Activated CD4-positive, alpha-beta T cell treated with anti-CD3 and anti-CD28 coated beads, Interleukin-2, amount 50 U/mL, for 4 hours (primary cell): ENCODE results near the gene ZNF541.
"Not testable (repeated sequence)": the region's sequence is repeated elsewhere in the genome, so short reads cannot be mapped to it uniquely, and the experiment has no call there.

Experiments used
- DNase-seq, 2 experiments: peaks; one replicate each; pipeline ENCODE4 v3.0.0-alpha.2; 2020

ZNF541 gene

DNA sequence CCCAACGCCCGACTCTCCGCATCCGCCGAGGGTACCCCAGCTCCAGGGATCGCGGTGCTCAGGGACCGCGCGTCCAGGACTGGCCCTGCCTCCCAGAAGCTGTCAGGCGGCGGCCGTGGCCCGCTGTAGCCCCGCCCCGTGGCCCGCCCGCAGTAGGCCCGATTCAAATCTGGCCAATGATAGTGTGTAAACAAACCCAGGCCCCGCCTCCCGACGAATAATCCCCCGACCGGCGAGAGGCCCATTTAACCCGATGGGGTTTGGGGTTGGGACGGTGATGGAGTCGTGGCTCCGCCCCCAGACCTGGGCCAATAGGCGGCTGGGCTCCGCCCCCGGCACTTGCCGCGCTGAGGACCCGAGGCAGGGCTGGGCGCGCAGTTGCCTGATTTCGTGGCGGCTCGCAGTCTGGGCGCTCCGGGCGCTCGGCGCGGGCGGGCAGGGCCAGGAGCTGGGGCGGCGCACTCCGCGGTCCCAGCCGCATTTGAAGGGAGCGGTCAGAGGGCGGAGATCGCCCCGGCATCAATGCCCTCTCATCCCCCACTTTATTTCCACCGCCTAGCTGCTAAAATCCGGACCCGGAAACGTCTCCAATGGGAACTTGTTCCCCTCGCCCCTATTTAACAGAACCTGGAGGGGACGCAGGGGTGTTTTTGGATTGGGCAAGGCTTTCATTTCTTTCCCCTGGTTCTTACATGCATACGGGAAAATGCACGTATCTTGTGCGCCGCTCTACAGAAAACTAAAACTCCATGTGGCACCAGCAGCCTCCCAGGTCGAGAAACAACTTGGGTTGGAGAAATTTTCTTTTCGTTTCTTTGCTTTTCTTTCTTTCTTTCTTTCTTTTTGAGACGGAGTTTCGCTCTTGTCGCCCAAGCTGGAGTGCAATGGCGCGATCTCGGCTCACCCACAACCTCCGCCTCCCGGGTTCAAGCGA, 27.6 kb upstream of the ZNF541 start:
- DNase-seq, result peak; percentile 100

DNA sequence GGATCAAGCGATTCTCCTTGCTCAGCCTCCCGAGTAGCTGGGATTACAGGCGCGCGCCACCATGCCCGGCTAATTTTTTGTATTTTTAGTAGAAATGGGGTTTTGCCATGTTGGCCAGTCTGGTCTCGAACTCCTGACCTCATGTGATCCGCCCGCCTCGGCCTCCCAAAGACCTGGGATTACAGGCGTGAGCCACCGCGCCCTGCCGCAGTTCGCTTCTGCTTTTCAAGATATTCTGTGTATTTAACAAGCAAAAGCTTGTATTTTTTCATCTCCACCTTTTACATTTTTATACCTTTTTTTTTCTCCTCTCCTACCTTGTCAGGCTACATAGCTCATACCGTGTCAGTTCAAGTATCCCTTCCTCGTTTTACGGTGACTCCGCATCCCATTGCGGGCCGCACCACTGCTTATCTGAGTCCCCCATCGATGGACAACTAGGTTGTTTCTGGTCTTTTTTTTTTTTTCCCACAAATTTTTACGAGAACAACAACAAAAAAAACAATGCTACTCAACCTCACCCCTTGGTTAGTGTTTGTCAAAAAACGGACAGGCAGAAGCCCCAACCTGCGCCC, 26.8 kb upstream of the ZNF541 start:
- DNase-seq, result not testable (repeated sequence)

DNA sequence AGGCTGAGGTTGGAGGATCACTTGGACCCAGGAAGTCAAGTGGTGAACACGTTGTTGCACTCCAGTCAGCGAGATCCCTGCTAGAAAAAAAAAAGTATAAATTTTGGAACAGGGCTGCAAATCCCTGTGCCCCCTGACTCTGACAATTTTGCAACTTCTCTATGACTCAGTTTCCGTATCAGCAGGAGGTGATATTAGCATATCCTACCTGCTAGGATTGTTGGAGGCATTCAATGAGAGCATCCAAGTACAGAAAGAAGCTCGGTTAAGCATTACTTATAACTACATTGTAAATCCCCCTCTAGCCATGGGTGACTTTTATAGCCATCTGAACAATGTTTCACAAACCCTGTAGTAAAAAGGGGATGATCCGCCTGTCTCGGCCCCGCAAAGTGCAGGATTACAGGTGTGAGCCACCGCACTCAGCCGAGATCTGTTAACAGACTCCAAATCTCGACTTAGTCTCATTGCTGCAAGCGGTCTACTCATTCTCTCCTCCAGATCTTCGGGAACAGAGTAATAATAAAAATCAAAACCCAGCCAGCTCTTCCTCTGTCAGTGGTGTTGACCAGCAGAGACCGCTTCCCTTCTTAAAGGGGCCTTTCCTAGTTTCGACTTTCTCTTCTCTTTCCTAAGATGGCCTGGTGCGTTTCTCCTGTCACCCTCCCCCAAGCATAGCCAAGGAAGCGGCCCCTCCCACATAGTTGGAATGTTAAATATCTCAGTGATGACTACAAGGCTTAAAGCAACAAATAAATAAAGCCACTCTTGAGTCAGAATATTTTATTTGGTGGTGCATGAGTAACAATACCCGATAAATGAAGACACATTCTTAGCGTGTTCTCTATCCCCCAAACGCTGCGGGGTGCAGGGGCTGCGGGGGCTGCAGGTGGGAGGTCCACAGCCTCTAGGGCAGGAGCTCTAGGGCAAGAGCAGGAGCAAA, 25.7 kb upstream of the ZNF541 start:
- DNase-seq, result no peak

DNA sequence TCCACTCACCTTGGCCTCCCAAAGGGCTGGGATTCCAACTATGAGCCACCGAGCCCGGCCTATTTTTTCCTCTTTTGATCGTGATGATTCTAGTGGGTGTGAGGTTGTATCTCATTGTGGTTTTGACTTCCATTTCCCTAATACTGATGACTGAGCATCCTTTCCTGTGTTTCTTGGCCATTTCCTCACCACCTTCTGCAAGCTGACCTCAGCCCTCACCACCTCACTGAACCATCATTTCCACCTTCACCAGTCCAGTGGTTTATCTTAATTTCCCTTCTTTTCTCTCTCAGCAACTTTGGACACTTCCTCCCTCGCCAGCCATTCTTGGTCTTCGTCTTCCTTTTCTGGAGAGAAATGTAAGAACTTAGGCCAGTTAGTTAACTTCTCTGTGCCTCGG, 23.0 kb upstream of the ZNF541 start:
- no peak for DNase-seq

DNA sequence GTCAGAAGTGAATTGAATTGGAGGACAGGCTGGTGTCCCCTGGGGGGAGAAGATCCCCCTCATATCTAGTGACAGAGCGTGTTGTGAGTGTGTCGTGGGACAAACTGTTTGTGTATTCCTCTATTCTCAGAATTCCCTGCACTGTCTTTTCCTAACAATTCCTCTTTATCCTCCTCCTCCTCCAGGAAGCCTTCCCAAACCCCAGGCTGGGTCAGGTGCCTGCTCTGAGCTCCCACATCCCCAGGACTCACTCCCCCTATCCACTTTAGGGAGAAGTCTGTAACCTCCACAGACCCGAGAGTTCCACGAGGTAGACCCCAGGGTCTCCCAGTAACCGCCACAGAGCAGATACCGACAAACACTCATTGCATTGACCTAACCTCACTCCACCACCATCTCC, 20.9 kb upstream of the ZNF541 start:
- no peak for DNase-seq

DNA sequence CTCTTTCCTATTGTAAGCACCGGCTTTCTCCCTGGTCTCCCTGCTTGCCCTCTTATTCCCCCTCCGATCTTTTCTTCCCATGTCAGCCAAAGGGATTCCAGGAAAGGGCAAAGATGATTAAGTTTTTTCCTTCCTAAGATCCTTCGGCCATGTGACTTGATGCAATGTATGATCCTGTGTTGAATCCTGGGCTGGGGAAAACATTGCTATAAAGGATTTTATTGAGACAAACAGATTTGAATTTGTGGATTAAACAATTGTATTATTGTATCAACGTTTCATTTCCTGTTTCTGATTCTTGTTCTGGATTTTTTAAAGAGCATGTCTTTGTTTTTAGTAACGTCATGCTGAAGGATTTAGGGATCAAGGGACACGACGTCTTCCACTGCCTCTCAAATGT, 16.9 kb upstream of the ZNF541 start:
- DNase-seq, result no peak

DNA sequence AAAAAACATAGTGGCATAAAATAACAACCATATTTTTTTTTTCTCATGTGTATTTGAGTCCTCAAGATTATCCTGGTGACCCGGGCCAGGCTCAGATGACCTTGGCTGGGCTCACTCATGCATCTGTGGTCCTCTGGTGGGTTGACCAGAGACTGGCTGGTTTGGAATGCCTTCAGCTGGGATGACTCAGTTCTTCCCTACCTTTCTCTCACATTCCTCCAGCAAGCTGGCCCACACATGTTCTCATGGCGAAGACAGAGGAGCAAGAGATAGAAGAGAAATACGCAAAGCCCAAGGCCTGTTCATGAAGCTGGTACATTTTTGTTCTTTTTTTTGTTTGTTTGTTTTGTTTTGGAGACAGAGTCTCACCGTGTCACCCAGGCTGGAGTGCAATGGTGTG, 14.3 kb upstream of the ZNF541 start:
- DNase-seq, result no peak

DNA sequence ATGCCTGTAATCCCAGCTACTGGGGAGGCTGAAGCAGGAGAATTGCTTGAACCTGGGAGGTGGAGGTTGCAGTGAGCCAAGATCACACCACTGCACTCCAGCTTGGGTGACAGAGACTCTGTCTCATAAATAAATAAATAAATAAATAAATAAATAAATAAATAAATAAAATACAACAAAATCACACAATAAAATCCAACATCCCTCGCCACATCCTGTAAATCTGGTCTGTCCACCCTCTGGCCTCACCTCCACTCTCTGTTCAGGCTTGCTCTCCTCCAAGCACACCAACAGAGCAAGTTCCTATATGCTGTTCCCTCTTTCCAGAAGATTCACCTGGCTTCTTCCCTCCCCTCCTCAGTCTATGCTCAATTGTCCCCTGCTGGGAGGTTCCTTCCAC, 10.2 kb upstream of the ZNF541 start:
- DNase-seq, result not testable (repeated sequence)

DNA sequence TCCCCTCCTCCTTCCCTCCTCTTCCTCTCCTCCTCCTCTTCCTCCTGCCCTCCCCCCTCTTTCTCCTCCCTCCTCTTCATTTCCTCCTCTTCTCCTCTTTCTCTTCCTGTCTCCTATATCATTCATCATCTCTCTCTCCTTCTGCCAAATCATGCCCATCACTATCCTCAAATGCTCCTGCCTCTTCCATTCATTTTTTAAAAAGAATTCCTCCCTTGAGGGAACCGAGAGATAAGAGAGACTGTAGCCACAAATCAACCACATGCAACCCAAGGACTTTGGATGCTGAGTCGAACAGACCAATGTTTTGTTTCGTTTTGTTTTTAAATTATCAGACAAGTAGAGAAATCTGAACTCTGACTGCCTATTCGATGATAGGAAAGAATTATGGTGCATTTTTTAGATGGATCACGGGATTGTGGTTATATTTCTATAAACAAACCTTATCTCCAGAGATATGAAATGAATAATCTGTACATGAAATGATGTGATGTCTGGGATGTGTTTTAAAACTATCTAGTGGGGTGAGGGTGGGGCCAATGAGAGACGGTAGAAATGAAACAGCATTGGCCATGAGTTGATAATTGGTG, 9.5 kb upstream of the ZNF541 start:
- DNase-seq, result no peak

DNA sequence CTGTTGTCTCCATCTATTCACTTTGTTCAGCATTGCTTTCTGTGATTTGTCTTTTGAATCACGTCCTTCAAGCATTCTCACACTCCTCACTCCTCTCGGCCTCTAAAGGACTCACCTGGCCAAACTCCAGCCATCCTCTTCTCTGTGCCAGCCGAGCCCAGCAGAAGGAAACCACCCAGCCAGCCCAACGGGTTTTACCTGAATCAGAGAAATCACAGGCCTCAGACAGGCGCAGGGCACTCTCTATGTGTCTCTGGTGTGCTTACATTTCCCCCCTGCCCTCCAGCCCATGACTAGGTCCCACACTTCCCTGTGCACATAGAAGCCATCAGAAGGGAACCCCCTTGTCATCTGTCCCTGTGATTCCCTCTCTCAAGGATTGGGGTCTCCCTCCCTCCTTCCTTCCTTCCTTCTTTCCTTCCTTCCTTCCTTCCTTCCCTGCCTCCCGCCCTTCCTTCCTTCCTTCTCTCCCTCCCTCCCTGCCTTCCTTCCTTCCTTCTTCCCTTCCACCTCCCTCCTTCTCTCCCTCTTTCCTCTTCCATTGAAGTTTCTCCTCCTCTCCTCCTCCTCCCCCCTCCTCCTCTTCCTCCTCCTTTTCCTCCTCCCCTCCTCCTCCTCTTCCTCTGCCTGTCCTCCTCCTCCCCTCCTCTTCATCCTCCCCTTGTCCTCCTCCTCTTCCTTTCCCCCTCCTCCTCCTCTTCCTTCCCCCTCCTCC, 8.8 kb upstream of the ZNF541 start:
- no peak for DNase-seq

DNA sequence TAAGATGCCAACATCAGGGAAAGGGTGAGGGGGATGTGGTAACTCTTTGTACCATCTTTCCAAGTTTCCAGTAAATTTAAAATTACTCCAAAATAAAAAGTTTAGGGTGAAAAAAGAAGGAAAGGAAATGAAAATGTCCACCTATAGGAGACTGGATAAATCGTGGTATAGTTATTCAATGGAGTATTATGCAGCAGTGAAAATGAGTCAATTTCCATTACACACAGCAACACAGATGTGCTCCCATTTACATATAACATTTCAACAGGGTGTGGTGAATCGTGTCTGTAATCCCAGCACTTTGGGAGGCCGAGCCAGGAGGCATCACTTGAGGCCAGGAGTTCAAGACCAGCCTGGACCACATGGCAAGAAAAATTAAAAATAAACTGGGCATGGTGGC, 7.4 kb upstream of the ZNF541 start:
- no peak for DNase-seq

DNA sequence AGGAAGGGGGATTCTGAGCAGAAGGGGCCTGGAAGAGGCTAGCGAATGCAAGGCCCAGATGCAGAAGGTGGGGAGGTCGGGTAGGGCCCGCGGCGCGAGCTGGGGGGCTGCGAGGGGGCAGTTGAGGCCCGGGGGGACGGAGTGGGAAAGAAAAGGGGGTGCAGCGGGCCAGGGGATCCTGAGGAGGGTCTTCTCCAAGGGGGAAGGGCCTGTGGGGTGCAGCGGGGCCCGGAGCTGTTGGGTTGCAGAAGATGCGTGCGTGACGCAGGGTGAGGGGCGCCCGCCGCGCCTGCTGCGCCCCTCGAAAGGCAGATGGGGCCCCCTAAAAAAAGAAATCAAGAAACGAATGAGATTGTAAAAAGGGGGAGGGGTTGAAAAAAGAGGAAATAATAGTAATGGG, 313 bp downstream of the ZNF541 start:
- DNase-seq, result no peak

DNA sequence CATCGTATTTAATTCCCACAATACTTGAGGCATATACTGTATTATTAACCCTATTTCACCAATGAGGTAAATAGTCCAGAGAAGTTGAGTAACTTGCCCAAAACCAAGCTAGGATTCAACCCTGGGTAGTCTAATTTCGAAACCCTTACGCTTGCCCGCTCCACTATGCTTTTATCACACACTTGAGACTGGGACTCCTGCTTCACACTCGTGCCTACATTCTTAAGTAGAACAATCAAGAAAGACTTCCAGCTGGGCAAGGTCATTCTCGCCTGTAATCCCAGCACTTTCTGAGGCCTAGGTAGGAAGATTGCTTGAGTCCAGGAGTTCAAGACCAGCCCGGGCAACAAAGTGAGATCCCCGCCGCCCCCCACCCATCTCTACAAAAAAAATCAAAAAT, 3.6 kb downstream of the ZNF541 start:
- no peak for DNase-seq

DNA sequence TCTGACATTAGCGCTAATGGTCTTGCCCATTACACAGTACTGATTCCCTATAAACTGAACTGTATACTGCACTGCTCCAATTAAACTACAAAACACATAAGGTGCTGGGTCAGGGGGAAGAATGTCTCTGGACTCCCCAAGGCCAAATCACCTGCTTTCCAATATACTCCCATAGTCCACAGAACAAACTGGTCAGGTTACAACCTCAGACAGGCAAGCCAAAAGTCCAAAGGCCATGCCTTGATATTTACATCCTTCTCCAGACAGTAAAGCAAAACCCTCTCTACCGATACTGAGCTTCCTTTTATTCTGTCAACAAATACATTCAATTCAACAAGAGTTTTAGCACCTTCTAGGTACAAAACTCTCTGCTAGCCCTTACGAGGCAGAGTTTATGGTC, 8.9 kb downstream of the ZNF541 start:
- no peak for DNase-seq

DNA sequence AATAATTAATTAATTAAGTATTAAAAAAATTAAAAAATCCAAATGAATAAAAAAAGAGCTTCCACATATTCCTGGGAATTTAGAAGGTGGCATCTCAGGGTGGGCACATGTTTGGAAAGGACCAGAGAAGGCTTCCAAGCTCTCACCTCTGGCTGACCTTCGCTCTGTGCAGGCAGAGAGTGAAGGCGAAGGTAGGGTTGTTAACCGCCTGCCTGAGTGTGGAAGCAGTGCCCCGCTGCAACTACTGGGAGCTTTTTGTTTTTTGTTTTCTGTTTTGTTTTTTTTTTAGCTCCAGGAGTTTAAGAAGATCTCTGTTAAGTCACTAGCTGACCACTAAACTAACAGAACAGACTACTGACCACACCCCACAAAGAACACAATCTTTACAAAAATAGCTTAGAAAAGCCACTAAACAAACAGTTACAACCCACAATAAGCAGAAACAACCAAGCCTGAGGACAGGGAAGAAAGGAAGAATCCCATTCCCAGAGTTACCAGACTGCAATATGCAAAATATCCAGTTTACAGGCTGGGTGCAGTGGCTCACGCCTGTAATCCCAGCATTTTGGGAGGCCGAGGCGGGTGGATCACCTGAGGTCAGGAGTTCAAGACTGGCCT, 11.4 kb downstream of the ZNF541 start:
- no peak for DNase-seq

DNA sequence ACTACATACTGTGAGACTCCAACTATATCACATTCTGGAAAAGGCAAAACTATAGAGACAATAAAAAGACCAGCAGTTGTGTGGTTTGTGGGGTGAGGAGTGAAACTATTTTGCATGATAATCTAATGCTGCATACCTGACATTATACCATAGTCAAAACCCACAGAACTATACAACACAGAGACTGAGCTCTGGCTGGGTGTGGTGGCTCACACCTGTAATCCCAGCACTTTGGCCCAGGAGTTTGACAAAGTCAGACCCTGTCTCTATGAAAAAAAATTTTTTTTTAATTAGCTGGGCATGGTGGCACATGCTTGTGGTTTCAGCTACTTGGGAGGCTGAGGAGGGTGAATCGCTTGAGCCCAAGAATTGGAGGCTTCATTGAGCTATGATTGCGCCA, 11.9 kb downstream of the ZNF541 start:
- DNase-seq, result no peak

DNA sequence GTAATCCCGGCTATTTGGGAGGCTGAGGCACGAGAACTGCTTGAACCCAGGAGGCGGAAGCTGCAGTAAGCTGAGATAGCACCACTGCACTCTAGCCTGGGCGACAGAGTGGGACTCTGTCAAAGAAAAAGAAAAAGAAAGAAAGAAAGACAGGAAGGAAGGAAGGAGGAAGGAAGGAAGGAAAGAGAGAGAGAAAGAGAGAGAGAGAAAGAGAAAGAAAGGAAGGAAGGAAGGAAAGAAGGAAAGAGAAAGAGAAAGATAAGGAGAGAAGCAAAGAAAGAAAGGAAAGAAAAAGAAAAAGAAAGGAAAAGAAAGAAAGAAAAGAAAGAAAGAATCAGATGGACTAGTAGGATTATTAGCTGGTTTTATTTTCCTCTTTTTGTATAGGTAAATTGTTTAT, 22.8 kb downstream of the ZNF541 start:
- no peak for DNase-seq

DNA sequence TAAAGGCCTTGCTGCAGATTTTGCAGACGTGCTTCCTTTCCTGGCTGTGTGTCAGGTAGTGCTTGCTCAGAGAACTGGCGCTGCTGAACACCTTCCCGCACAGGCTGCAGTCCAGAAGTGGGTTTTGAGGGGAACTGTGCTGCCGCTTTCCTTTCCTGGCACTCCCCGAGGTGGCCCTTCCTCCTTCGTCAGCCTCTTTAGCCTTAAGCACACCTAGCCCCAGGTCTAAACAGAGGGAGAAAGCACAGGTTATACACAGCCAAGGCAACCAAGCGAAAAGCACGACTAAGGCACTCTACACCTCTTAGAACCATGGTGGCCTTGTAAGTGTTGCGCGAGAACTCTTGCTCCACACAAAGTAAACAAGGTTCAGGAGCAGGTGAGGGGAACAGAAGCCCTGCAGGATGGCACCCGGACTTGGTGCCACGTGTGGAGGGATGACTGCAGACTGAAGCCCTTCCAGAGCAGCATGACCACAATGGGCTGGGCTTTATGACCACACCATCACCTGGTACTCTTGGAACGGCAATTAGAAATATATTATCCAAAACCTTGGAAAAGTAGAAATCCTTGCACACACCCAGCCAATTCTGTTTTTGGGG, 23.6 kb downstream of the ZNF541 start:
- no peak for DNase-seq

DNA sequence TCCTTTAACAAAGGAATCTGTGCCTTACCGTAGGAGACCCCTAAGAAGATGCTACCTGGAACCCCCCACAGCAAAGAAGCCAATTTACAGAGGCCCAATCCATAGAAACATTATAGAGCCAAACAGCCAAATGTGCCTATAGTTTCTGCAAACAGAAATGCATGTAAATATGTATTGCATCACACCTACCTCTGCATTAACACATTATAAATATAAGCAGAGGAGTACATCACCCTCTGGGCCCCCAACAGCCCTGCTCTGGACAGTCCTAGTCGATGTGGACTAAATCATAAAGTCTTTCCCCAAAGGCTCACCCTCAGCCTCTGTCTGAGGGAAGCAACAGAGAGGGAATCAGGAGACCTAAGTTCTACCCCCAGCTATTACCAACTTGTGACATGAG, 25.7 kb downstream of the ZNF541 start:
- DNase-seq, result no peak

DNA sequence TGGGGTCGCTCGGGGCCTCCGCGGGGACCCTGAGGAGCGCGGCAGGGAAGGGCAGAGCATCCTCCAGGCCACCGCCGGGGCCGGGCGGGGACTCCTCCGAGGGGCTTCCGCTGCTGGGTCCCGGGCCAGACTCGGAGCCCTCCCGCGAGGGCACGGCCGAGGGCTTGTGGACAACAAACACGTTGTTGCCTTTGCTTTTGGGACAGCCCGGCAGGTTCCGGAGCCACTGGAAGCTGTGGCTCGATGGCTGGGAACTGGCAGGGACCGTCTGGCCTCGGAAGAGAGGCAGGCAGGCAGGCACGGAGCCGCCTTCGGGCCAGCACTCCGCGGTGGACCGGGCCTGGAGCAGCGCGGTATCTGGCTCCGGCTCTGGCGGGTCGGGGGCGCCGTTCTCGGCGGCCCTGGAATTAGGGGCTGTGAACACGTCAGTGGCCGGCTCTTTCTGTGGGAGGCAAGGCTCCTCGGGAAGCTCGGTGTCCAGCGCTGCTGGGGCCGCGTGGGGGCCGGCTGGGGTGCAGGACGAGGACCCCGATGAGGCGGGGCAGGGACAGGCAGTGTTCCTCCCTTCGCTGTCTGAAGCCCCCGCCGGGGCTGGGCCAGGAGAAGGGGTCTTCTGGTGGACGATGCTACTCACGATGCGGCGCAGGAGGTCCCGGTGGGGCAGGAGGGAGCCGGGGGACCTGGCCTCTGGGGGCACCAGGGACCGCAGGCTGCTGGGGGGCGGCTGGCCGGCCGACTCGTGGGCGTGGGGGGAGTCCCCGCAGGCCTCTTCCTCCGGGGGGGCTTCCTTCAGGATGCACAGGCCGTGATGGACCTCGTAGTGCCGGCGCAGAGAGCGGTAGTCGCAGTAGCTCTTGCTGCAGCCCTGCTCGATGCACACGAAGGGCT, 27.6 kb downstream of the ZNF541 start:
- DNase-seq, result no peak
